Activated naive CD8-positive, alpha-beta T cell treated with anti-CD3 and anti-CD28 coated beads, Interleukin-2, amount 10 ng/mL, durations not matched to agents 7 days and 5 days (primary cell): ENCODE results near the gene UBE2E3. TPM values are rescaled to one million over a fixed set of nuclear protein-coding genes. Genes with fewer than 3 reads are reported as not detected.
A peak's percentile ranks its signal among the peaks of the same experiment; 100 is the strongest.
"Not testable (repeated sequence)": the region's sequence is repeated elsewhere in the genome, so short reads cannot be mapped to it uniquely, and the experiment has no call there.

Experiments
- ATAC-seq: fragments of 150-1000 bp; cut with Tn5 transposase; one replicate; pipeline ENCODE4 v1.10.0; 2021; ENCODE audit warnings: low read depth, moderate library complexity
- POLR2A ChIA-PET: fragments of 350-600 bp; sonication (Branson Sonifier 250); formaldehyde crosslinking; loops from one replicate; lab custom pipeline; 2021; ENCODE audit warnings: antibody characterized with exemption; lab: Charles Lee
- DNase-seq: peaks from one replicate; pipeline ENCODE4 v3.0.0; 2021
- H3K27ac Mint-ChIP-seq: one replicate; pipeline ENCODE4 v1.8.0; 2022; ENCODE audit warnings: mild to moderate bottlenecking, mixed read lengths
- H3K27me3 Mint-ChIP-seq: one replicate; pipeline ENCODE4 v1.8.0; 2022; ENCODE audit warnings: mild to moderate bottlenecking, moderate library complexity, mixed read lengths
- H3K36me3 Mint-ChIP-seq: one replicate; pipeline ENCODE4 v1.8.0; 2021; ENCODE audit warnings: mild to moderate bottlenecking, mixed read lengths
- H3K4me1 Mint-ChIP-seq: one replicate; pipeline ENCODE4 v1.8.0; 2021; ENCODE audit warnings: mixed read lengths
- H3K4me3 Mint-ChIP-seq: one replicate; pipeline ENCODE4 v1.8.0; 2022; ENCODE audit warnings: mild to moderate bottlenecking, moderate library complexity, mixed read lengths
- H3K9me3 Mint-ChIP-seq: one replicate; pipeline ENCODE4 v1.8.0; 2021; ENCODE audit warnings: mixed read lengths
- total RNA-seq, 2 experiments: library from RNA; stranded (reverse); gene quantifications; one replicate each; pipeline ENCODE4 v1.2.3, GENCODE V29; 2021

UBE2E3 gene
- total RNA-seq, 2 experiments from 2014 or later: 22.0 to 28.8 TPM

DNA sequence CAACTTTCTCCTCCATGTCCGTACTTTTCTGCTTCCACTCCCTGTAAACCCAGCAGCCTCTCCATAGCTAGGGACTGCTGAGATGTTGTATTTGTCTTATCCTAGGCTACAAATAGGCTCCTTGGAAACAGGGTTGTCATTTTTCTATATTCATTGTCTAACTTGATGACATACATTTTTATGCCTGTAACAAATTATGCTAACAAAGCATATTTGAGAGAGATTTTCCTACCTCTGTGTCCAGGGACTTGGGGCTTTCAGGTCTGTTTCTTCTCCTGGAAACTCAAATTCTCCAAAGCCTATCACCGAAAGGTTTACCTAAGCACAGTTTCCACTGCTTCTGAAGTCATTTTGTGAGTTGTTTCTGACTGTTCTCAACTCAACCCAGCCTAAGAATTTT, 102.7 kb downstream of the UBE2E3 start:
- ATAC-seq (no peak), DNase-seq (no peak)
- Mint-ChIP-seq H3K27me3 (peaks cover 10% of the 10 kb centered on the region), H3K4me1 (no peaks in the 10 kb centered on the region), H3K4me3 (no peak overlapping the region), H3K36me3 (no peaks in the 10 kb centered on the region), H3K27ac (no peak overlapping the region), H3K9me3 (no peaks in the 10 kb centered on the region)
- POLR2A ChIA-PET: no interaction called here

DNA sequence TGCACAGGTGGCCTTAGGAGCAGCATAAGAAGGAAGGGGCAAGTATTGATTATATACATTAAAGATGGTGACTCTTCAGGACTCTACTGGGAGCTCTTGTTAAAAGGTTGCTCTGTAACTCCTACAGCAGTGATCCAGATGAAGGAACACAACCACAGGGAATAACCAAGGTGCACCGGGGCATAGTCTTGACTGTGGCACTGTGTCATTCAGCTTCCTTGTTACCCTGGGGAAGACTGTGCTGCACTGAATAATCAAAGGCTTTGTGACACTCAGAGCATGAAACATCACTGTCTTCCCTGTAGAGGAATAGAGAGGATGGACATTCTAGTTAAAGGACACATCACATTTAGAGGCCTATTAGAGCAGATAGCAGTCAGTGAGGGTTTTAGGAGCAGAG, 105.3 kb downstream of the UBE2E3 start:
- DNase-seq: no peak
- Mint-ChIP-seq H3K4me1 (no peaks in the 10 kb centered on the region), H3K27me3 (peaks cover 10% of the 10 kb centered on the region), H3K9me3 (peaks cover 2% of the 10 kb centered on the region), H3K36me3 (peaks cover 5% of the 10 kb centered on the region), H3K4me3 (no peak overlapping the region), H3K27ac (no peak overlapping the region)
- ATAC-seq: no peak
- POLR2A ChIA-PET: no interaction called here

DNA sequence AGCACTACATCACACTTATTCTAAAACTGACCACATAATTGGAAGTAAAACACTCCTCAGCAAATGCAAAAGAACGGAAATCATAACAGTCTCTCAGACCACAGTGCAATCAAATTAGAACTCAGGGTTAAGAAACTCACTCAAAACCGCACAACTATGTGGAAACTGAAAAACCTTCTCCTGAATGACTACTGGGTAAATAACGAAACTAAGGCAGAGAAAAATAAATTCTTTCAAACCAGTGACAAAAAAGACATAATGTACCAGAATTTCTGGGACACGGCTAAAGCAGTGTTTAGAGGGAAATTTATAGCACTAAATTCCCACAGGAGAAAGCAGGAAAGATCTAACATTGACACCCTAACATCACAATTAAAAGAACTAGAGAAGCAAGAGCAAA, 111.5 kb downstream of the UBE2E3 start:
- H3K9me3 Mint-ChIP-seq: peaks cover 21% of the 10 kb centered on the region
- DNase-seq, H3K4me3 Mint-ChIP-seq, H3K27me3 Mint-ChIP-seq, H3K27ac Mint-ChIP-seq, ATAC-seq, H3K4me1 Mint-ChIP-seq, POLR2A ChIA-PET: not testable (repeated sequence)
- H3K36me3 Mint-ChIP-seq: peaks cover 15% of the 10 kb centered on the region

DNA sequence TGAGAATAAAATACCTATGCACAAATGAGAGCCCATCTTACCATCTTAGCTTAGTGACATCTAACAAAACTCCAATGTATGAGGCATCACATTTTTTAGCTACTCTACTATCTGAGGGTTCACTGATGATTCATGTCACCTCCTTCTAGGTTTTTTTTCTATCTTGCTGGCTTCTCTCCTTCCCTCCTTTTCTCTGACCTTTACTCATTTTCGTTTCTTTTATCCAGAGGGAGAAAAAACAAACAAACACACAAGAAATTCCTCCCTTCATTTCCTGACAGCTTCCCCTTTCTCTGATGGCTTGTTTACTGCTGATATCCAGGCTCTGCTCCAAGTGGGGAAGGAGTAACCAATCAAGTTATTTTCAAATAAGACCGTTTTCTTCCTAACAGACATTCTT, 115.1 kb downstream of the UBE2E3 start:
- Mint-ChIP-seq H3K9me3 (peaks cover 20% of the 10 kb centered on the region), H3K4me1 (no peaks in the 10 kb centered on the region), H3K27me3 (no peaks in the 10 kb centered on the region), H3K36me3 (peaks cover 12% of the 10 kb centered on the region), H3K4me3 (no peak overlapping the region), H3K27ac (no peak overlapping the region)
- POLR2A ChIA-PET: no interaction called here
- DNase-seq (no peak), ATAC-seq (no peak)

DNA sequence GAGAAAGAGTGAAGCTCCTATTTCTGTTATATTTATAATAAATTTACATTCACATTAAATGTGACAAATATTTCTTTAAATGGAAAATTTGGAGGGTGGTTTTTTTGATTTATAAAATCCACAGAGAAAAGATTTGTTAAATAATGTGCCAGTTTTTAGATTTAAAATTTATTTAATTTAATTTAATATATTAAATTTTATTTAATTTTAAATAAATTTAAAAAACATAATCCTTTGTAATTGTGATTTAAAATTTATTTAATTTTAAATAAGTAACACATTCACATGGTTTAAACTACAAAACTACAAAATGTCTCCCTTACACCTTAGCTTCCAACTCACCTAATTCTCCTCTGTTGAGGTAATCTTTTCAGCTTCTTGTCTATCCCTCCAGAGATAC, 123.3 kb downstream of the UBE2E3 start:
- Mint-ChIP-seq H3K27ac (no peak overlapping the region), H3K36me3 (no peaks in the 10 kb centered on the region), H3K4me1 (peaks cover 24% of the 10 kb centered on the region), H3K27me3 (no peaks in the 10 kb centered on the region), H3K9me3 (no peaks in the 10 kb centered on the region), H3K4me3 (no peak overlapping the region)
- ATAC-seq (no peak), DNase-seq (no peak)
- POLR2A ChIA-PET: interaction anchor here (3.2 kb wide), 1 partner anchor 354 kb away, joined by 19 read pairs; the partner anchor contains the start of gene ITGA4

DNA sequence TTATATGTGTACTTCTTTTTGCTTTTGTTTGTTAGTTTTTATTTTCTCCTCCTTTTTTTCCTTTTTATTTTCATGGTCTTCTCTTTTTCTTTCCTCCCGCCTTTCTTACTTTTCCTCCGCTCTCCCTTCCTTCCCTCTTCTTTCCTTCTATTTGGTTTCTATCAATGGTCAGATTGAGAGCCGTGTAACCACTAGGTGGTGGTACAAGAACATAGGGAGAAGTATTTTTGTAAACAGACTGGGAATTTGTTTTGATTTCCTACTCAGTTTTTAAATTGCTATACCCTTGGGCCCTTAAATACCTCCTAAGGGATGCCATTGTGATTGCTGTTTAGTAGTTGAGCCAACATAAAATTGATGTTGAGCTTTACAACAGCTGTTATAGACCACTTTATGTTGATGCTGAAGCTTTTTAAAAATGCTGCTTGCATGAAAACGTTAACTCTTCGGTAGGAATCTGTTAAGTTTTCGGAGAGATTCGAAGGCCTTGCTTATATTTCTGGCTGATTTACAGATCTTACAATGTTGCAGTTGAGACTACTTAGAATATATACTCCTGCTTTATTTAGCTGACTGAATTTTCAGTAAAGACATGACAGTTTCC, 124.2 kb downstream of the UBE2E3 start:
- POLR2A ChIA-PET: interaction anchor here (0.9 to 3.2 kb wide), 4 partner anchors 19 to 366 kb away, joined by 3 to 19 read pairs (median 4); partner anchors contain the start of gene ITGA4
- Mint-ChIP-seq H3K27me3 (no peaks in the 10 kb centered on the region), H3K36me3 (peaks cover 5% of the 10 kb centered on the region), H3K27ac (no peak overlapping the region), H3K9me3 (peaks cover under 1% of the 10 kb centered on the region), H3K4me1 (peaks cover 25% of the 10 kb centered on the region), H3K4me3 (peak overlapping the region; percentile 36)
- no peak for ATAC-seq
- no peak for DNase-seq

DNA sequence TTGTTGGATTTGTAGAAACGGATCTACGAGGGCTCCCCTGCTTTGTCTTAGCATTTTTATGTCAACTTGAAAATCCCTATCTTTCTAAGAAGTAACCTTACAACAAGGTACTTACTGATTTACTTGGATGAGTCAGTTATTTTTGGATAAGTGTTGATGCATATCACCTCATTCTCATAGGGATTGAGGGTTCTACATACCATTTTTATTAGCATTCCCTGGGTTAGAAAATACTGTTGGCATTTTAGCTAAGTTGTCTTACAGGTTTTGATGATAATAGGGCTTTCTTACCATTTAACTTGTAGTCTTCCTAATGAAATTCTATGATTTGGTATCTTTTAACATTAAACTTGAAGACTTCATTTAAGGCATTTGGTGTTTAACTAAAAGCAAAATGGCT, 125.2 kb downstream of the UBE2E3 start:
- POLR2A ChIA-PET: interaction anchor here (0.9 to 3.2 kb wide), 4 partner anchors 18 to 365 kb away, joined by 3 to 19 read pairs (median 4); partner anchors contain the start of gene ITGA4

DNA sequence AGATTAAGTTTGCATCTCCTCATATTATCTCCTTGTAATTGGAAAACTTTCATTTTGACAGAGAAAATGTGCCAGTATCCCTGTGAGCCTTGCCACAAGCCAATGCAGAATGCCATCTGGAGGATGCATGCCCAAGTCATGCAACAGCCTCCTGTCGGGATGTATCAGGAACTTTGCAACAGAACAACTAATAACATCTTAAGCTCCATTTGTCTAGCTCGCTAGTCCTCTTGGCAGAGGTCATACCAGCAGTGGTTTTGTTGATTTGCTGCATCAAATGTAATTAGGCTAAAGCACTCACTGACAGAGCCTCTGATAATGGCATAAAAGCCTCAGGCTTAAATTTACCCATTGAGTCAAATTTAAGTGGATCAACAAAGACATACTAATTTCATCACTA, 125.8 kb downstream of the UBE2E3 start:
- no peak for ATAC-seq
- peaks cover 25% of the 10 kb centered on the region for H3K4me1 Mint-ChIP-seq
- H3K4me3 Mint-ChIP-seq: peak overlapping the region; percentile 12
- H3K9me3 Mint-ChIP-seq: peaks cover 5% of the 10 kb centered on the region
- peaks cover 11% of the 10 kb centered on the region for H3K36me3 Mint-ChIP-seq
- POLR2A ChIA-PET: interaction anchor here (3.2 kb wide), 1 partner anchor 351 kb away, joined by 19 read pairs; the partner anchor contains the start of gene ITGA4
- H3K27ac Mint-ChIP-seq: peak overlapping the region; percentile 71
- H3K27me3 Mint-ChIP-seq: no peaks in the 10 kb centered on the region
- no peak for DNase-seq

More for the DNA sequence above, 125.2 kb downstream of the UBE2E3 start:
- DNase-seq (no peak), ATAC-seq (no peak)
- Mint-ChIP-seq H3K4me1 (peaks cover 25% of the 10 kb centered on the region), H3K9me3 (peaks cover 5% of the 10 kb centered on the region), H3K27ac (no peak overlapping the region), H3K4me3 (no peak overlapping the region), H3K27me3 (no peaks in the 10 kb centered on the region), H3K36me3 (peaks cover 9% of the 10 kb centered on the region)

DNA sequence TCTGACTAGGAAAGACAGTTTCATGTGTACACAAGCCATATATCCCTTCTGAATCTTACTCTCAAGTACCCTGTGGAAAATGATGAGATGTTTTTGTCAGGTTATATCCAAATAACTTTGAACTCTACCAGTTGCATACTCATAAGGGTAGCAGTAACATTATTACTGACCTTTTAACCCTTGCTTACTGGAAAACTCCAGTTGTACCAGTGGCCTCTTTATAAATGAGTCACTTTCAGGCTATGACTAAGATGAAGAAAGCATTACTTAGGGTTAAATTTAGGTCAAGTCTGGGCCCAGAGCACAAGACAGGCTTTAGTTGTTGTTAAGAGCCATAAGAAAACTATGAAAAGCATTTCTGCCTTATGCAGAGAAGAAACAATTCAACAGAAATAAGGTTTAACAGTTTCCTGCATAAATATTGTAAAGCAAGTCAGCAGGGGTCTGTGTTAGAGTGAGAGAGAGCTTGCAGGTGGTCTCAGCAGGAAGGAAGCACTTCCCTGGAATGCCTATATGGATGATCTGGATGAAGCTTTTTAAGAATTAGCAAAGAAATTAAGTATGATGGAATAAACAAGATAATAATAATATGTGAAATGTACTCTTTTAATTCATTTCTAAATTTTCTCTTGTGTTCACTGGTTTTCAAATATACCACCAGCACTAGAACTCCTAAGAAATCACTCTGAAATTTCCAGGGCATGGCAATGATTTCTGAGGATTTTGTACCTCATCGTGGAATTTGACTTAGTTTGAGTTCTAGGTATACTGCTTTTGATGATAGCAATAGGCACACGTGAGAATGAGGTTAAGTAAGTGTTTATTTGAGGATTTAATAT, 126.6 kb downstream of the UBE2E3 start:
- peak overlapping the region; percentile 60 for H3K4me3 Mint-ChIP-seq
- H3K36me3 Mint-ChIP-seq: peaks cover 11% of the 10 kb centered on the region
- peaks cover 25% of the 10 kb centered on the region for H3K4me1 Mint-ChIP-seq
- peak overlapping the region; percentile 68 for H3K27ac Mint-ChIP-seq
- H3K27me3 Mint-ChIP-seq: no peaks in the 10 kb centered on the region
- DNase-seq (no peak), ATAC-seq (peak; percentile 96)
- POLR2A ChIA-PET: interaction anchor here (3.2 kb wide), 1 partner anchor 350 kb away, joined by 19 read pairs; the partner anchor contains the start of gene ITGA4
- H3K9me3 Mint-ChIP-seq: peaks cover 5% of the 10 kb centered on the region

DNA sequence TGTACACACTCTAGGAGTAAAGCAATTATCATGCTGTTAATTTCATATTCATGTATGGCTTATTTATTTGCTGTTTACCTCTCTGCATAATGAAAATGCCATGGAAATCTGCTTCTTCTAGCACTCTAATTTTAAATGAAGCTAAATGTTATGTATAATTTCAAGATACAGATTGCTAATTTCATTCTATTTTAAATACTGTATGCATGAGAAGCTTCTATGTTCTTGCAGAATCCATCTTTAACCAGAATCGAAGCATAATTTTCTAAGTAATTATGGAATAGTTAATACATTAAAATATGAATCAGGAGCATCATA, 127.2 kb downstream of the UBE2E3 start:
- no peak overlapping the region for H3K27ac Mint-ChIP-seq
- H3K4me1 Mint-ChIP-seq: peaks cover 25% of the 10 kb centered on the region
- peaks cover 11% of the 10 kb centered on the region for H3K36me3 Mint-ChIP-seq
- POLR2A ChIA-PET: interaction anchor here (1.1 to 1.5 kb wide), 2 partner anchors 16 to 316 kb away, joined by 3 to 4 read pairs; no protein-coding TSS in a partner anchor
- H3K27me3 Mint-ChIP-seq: no peaks in the 10 kb centered on the region
- DNase-seq (no peak), ATAC-seq (no peak)
- no peak overlapping the region for H3K4me3 Mint-ChIP-seq
- peaks cover 5% of the 10 kb centered on the region for H3K9me3 Mint-ChIP-seq

DNA sequence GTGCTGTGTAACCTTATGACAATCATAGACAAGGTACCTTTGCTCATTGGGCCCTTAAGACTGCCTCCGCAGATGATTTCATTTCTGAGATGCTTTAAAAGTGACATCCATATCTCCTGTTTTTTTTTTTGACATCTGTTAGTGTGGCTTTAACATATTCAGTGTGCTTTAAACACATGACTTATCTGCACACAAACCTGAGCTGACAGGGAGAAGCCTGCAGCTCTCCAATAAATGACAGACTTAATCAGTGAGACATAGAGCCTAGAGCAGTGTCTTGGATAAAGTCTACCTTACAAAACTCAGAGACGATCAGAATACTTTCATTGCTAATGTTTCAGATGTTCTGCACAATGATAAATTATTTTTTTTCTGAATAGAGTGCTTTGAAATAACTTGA, 130.7 kb downstream of the UBE2E3 start:
- Mint-ChIP-seq H3K27me3 (no peaks in the 10 kb centered on the region), H3K27ac (no peak overlapping the region), H3K4me1 (peaks cover 20% of the 10 kb centered on the region), H3K9me3 (peaks cover 8% of the 10 kb centered on the region), H3K36me3 (peaks cover 16% of the 10 kb centered on the region), H3K4me3 (no peak overlapping the region)
- POLR2A ChIA-PET: interaction anchor here (1.2 kb wide), 1 partner anchor 346 kb away, joined by 4 read pairs; the partner anchor contains the start of gene ITGA4
- no peak for ATAC-seq
- DNase-seq: no peak

DNA sequence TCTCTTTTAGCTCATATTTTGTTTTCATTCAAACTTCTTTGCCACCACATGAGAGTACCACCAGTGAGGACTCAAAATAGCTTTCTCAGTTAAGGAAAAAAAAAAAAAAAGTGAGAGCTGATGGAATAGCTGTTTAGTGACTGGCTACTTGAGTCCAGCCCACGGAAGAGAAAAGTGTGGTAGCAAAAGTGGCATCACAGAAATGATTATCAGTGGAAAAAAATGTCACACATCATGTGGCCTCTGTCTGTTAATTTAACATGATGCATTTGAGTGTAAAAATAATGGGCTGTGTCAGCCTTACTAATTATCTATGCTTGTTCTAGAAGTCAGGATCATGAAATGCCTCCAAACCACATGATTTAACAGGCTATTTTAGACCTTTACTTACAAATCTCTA, 132.5 kb downstream of the UBE2E3 start:
- Mint-ChIP-seq H3K27ac (no peak overlapping the region), H3K9me3 (peaks cover 9% of the 10 kb centered on the region), H3K4me3 (no peak overlapping the region), H3K27me3 (no peaks in the 10 kb centered on the region), H3K36me3 (peaks cover 20% of the 10 kb centered on the region), H3K4me1 (peaks cover 12% of the 10 kb centered on the region)
- POLR2A ChIA-PET: no interaction called here
- DNase-seq: no peak
- no peak for ATAC-seq
